SK-N-MC (cell line): ENCODE results near the gene KCNMA1.

ENCODE experiments used
- EZH2 ChIP-seq: fragments of 200-600 bp; sonication (generic); IDR thresholded peaks from one replicate; pipeline ENCODE4 v1.6.1; 2017; ENCODE audit warnings: antibody characterized with exemption
- FOXP2 ChIP-seq: optimal IDR thresholded peaks from 2 replicates; pipeline ENCODE3; 2011; ENCODE audit warnings: mild to moderate bottlenecking, moderate library complexity; ENCODE audit not compliant: insufficient read depth; ENCODE audit errors: extremely low read length, control extremely low read depth
- POLR2AphosphoS5 ChIP-seq: IDR thresholded peaks from 2 replicates; pipeline ENCODE4 v1.6.1; 2012; ENCODE audit warnings: mild to moderate bottlenecking, low read depth, low read length, borderline replicate concordance

DNA sequence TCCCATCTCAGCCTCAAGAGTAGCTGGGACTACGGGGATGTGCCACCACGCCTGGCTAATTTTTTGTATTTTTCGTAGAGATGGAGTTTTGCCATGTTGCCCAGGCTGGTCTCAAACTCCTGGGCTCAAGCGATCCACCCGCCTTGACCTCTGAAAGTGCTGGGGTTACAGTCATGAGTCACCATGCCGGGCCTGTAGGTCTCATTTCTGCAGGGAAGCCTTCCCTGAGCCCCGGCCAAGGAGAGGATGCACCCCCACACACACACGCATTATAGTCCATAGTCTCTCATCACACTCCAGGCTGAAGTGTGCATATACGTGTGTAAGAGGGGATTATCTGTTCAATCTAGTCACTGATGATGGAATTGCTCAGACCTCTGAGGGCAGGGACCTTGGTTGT is 29.3 kb downstream of the KCNMA1 start:
- TF ChIP-seq POLR2AphosphoS5 (no peak), EZH2 (no peak), FOXP2 (no peak)
